GM19324 (cell line): Measurements from ENCODE around the gene A1BG.

ENCODE experiments used
- ATAC-seq: cut with Tn5 transposase; IDR thresholded peaks from one replicate; pipeline ENCODE4 v1.9.1; 2021; ENCODE audit warnings: mild to moderate bottlenecking, moderate library complexity; ENCODE audit not compliant: unreplicated experiment, low FRiP score

Gene A1BG

GRCh38 chr19:58305065-58305931 lies 48.0 kb downstream of the A1BG start, which contains the start of gene ERVK3-1:
TSS of gene ERVK3-1 (plus strand) at chr19:58305377. CDS start at chr19:58312169, 6,792 bp downstream.
- ATAC-seq = peak; percentile 96

GRCh38 chr19:58304748-58305064 lies 48.6 kb downstream of the A1BG start:
- no peak for ATAC-seq

- ATAC-seq = no peak
These were observed 49.0 kb downstream of the A1BG start for GRCh38 chr19:58304255-58304654.

- no peak for ATAC-seq
These were observed 52.7 kb downstream of the A1BG start for GRCh38 chr19:58300620-58301019.

GRCh38 chr19:58296104-58296503 lies 57.2 kb downstream of the A1BG start:
- ATAC-seq = no peak
